Hepatocyte (in vitro differentiated cells): ENCODE data around the gene LATS1. TPM values are rescaled to one million over a fixed set of nuclear protein-coding genes. Genes with fewer than 3 reads are reported as not detected.
"Not testable (repeated sequence)": the region's sequence is repeated elsewhere in the genome, so short reads cannot be mapped to it uniquely, and the experiment has no call there.

Source experiments
- DNase-seq: peaks from one replicate; pipeline ENCODE4 v3.0.0-alpha.2; 2016; ENCODE audit warnings: low spot score
- H2AFZ ChIP-seq: fragments of 200-600 bp; sonication (generic); 2 replicates; pipeline ENCODE4 v1.6.0; 2016; ENCODE audit warnings: antibody characterized with exemption, mild to moderate bottlenecking
- H3K27ac ChIP-seq: fragments of 200-600 bp; sonication (generic); 2 replicates; pipeline ENCODE4 v1.5.1; 2016; ENCODE audit warnings: mild to moderate bottlenecking
- H3K27me3 ChIP-seq: fragments of 200-600 bp; sonication (generic); 2 replicates; pipeline ENCODE4 v1.6.1; 2016
- H3K36me3 ChIP-seq: fragments of 200-600 bp; sonication (generic); replicated peaks from 2 replicates; pipeline ENCODE4 v1.5.1; 2016; ENCODE audit warnings: low read depth; ENCODE audit not compliant: insufficient read depth
- H3K4me1 ChIP-seq: fragments of 200-600 bp; sonication (generic); 2 replicates; pipeline ENCODE4 v1.5.1; 2016; ENCODE audit warnings: mild to moderate bottlenecking, moderate library complexity; ENCODE audit not compliant: insufficient read depth
- H3K4me2 ChIP-seq: fragments of 200-600 bp; sonication (generic); 2 replicates; pipeline ENCODE4 v1.6.0; 2016
- H3K4me3 ChIP-seq: fragments of 200-600 bp; sonication (generic); 2 replicates; pipeline ENCODE4 v1.5.1; 2016; ENCODE audit warnings: mild to moderate bottlenecking
- H3K79me2 ChIP-seq: fragments of 200-600 bp; sonication (generic); 2 replicates; pipeline ENCODE4 v1.6.0; 2017; ENCODE audit warnings: mild to moderate bottlenecking
- H3K9me2 ChIP-seq: fragments of 200-600 bp; sonication (generic); replicated peaks from 2 replicates; pipeline ENCODE4 v1.6.0; 2017; ENCODE audit warnings: mild to moderate bottlenecking; ENCODE audit not compliant: insufficient read depth
- H3K9me3 ChIP-seq: fragments of 200-600 bp; sonication (generic); 2 replicates; pipeline ENCODE4 v1.5.1; 2016; ENCODE audit warnings: low read depth, mild to moderate bottlenecking
- H4K20me1 ChIP-seq: fragments of 200-600 bp; sonication (generic); 2 replicates; pipeline ENCODE4 v1.6.0; 2016; ENCODE audit warnings: mild to moderate bottlenecking; ENCODE audit not compliant: insufficient read depth, poor library complexity, severe bottlenecking
- EZH2 ChIP-seq: fragments of 200-600 bp; sonication (generic); IDR thresholded peaks from 2 replicates; pipeline ENCODE4 v1.6.1; 2016; ENCODE audit warnings: antibody characterized with exemption, mild to moderate bottlenecking, borderline replicate concordance
- EZH2phosphoT487 ChIP-seq: fragments of 200-600 bp; sonication (generic); IDR thresholded peaks from one replicate; pipeline ENCODE4 v1.6.1; 2018; ENCODE audit warnings: antibody characterized with exemption, mild to moderate bottlenecking, low read depth, moderate library complexity; ENCODE audit not compliant: unreplicated experiment, severe bottlenecking
- WGBS: methylation state at CpG from one replicate; pipeline ENCODE4 v1.1.6; 2016; ENCODE audit warnings: low lambda C conversion rate; ENCODE audit errors: missing lambda C conversion rate; 5-methylcytosine and 5-hydroxymethylcytosine counted together
- polyA plus RNA-seq: library from polyadenylated mRNA; unstranded; fragments of >200 nt; fragmentation: Nextera tagmentation; extraction: Ambion mirVana; gene quantifications from 2 replicates; pipeline ENCODE4 v1.2.1, GENCODE V29; 2016
- total RNA-seq: library from RNA; depleted of rRNA; stranded (reverse); fragments of >200 nt; gene quantifications from 2 replicates; pipeline ENCODE4 v1.2.3, GENCODE V29; 2014
- TF ChIP-seq, protein P1 (sequence below): fragments of 200-600 bp; sonication (generic); IDR thresholded peaks from 2 replicates; pipeline ENCODE4 v1.5.1; 2016; ENCODE audit warnings: antibody characterized with exemption, mild to moderate bottlenecking; ENCODE audit not compliant: poor library complexity

LATS1 gene
- total and polyA plus RNA-seq, 2 experiments from 2014 or later = 6.6 to 26.2 TPM

GRCh38 chr6:149746147-149746946, 28.4 kb upstream of the LATS1 start, which contains the start of gene NUP43:
TSS of gene NUP43 (minus strand) at chr6:149746529. CDS start at chr6:149746495, 34 bp downstream.
- Histone ChIP-seq H3K79me2 (peaks cover 37% of the 10 kb centered on the region), H3K9me2 (no peaks in the 10 kb centered on the region), H3K9me3 (no peaks in the 10 kb centered on the region), H3K27ac (peak within 1 kb of the TSS; percentile 72), H3K4me3 (peak within 1 kb of the TSS; percentile 62), H3K27me3 (no peaks in the 10 kb centered on the region), H3K4me2 (peak within 1 kb of the TSS; percentile 74), H3K36me3 (no peaks in the 10 kb centered on the region), H2AFZ (peak within 1 kb of the TSS; percentile 97), H3K4me1 (peaks cover 5% of the 10 kb centered on the region), H4K20me1 (no peaks in the 10 kb centered on the region)
- peak; percentile 92 for DNase-seq
- TF ChIP-seq, protein P1, sequence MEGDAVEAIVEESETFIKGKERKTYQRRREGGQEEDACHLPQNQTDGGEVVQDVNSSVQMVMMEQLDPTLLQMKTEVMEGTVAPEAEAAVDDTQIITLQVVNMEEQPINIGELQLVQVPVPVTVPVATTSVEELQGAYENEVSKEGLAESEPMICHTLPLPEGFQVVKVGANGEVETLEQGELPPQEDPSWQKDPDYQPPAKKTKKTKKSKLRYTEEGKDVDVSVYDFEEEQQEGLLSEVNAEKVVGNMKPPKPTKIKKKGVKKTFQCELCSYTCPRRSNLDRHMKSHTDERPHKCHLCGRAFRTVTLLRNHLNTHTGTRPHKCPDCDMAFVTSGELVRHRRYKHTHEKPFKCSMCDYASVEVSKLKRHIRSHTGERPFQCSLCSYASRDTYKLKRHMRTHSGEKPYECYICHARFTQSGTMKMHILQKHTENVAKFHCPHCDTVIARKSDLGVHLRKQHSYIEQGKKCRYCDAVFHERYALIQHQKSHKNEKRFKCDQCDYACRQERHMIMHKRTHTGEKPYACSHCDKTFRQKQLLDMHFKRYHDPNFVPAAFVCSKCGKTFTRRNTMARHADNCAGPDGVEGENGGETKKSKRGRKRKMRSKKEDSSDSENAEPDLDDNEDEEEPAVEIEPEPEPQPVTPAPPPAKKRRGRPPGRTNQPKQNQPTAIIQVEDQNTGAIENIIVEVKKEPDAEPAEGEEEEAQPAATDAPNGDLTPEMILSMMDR = peak; percentile 44
- TF ChIP-seq EZH2phosphoT487 (no peak), EZH2 (no peak)
- 6% methylated on average over 41 of the region's 41 CpGs for WGBS

GRCh38 chr6:149745252-149745651, 27.4 kb upstream of the LATS1 start:
- 92% methylated on average over 10 of the region's 10 CpGs for WGBS
- not testable (repeated sequence) for H3K27ac ChIP-seq, H2AFZ ChIP-seq, H3K4me3 ChIP-seq, H3K4me1 ChIP-seq, H3K36me3 ChIP-seq, H3K9me2 ChIP-seq, H3K9me3 ChIP-seq, DNase-seq, H4K20me1 ChIP-seq, H3K27me3 ChIP-seq
- Histone ChIP-seq H3K79me2 (peaks cover 26% of the 10 kb centered on the region), H3K4me2 (peak overlapping the region; percentile 74)

DNA sequence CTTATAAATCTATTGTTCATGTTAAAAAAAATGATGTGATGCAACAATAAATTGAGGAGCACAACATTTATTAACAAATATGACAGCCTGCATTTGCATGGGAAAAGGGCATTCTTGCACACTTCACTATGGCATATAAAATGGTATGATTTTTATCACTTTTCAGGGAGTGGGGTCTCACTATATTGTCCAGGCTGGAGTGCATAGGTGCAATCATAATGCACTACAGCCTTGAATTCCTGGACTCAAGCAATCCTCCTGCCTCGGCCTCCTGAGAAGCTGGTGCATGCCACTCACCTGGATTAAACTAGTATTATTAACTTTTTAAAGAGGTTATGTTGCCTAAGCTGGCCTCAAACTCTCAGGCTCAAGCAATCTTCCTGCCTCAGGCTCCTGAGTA, 17.0 kb upstream of the LATS1 start:
- no peaks in the 10 kb centered on the region for H3K27me3 ChIP-seq
- no peaks in the 10 kb centered on the region for H4K20me1 ChIP-seq
- TF ChIP-seq EZH2 = no peak
- no peak for TF ChIP-seq EZH2phosphoT487
- TF ChIP-seq, protein P1 = no peak
- no peak overlapping the region for H2AFZ ChIP-seq
- H3K4me2 ChIP-seq = no peak overlapping the region
- no peaks in the 10 kb centered on the region for H3K79me2 ChIP-seq
- H3K36me3 ChIP-seq = no peaks in the 10 kb centered on the region
- no peak overlapping the region for H3K27ac ChIP-seq
- 100% methylated on average over 1 of the region's 1 CpG for WGBS
- no peaks in the 10 kb centered on the region for H3K9me2 ChIP-seq
- no peaks in the 10 kb centered on the region for H3K4me1 ChIP-seq
- DNase-seq = no peak
- no peaks in the 10 kb centered on the region for H3K9me3 ChIP-seq
- H3K4me3 ChIP-seq = no peak overlapping the region

DNA sequence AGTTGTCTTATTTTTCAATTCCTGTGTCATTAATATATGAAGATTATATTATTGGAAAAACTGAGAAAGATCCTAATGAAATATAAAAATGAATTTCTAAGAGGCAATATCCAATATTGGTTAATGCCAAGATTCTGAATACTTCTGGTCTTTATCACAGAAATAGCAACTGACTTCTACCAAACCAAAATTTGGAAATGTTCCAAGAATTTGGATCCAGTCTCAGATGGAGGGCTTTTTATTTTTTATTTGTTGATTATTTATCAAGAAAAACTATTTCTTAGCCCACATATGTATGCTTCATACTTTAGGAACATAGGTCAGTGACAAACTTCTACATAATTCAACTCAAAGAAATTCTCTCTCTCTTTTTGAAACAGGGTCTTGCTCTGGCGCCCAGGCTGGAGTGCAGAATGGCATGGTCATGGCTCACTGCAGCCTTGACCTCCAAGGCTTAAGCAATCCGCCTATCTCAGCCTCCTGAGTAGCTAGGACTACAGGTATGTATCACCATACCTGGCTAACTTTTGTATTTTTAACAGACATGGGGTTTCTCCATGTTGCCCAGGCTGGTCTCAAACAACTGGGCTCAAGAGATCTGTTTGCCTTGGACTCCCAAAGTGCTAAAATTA, 15.3 kb upstream of the LATS1 start:
- H3K9me3 ChIP-seq = no peaks in the 10 kb centered on the region
- H3K9me2 ChIP-seq = no peaks in the 10 kb centered on the region
- H3K27ac ChIP-seq = no peak overlapping the region
- DNase-seq = no peak
- no peaks in the 10 kb centered on the region for H4K20me1 ChIP-seq
- no peaks in the 10 kb centered on the region for H3K79me2 ChIP-seq
- no peaks in the 10 kb centered on the region for H3K27me3 ChIP-seq
- H3K4me3 ChIP-seq = no peak overlapping the region
- WGBS = 95% methylated on average over 2 of the region's 2 CpGs
- TF ChIP-seq EZH2 (no peak), EZH2phosphoT487 (no peak)
- TF ChIP-seq, protein P1 = no peak
- no peak overlapping the region for H3K4me2 ChIP-seq
- H3K36me3 ChIP-seq = no peaks in the 10 kb centered on the region
- H3K4me1 ChIP-seq = peaks cover 4% of the 10 kb centered on the region
- no peak overlapping the region for H2AFZ ChIP-seq
